Esophagus squamous epithelium (tissue), 5 donors: ENCODE measurements around the gene ZEB1. TPM values are rescaled to one million over a fixed set of nuclear protein-coding genes. Genes with fewer than 3 reads are reported as not detected.

Source experiments
- DNase-seq: peaks from one replicate; lab custom pipeline; 2025; lab: John Stamatoyannopoulos, UW
- H3K27ac ChIP-seq, 4 donors: fragments of 200-600 bp; sonication (generic); one replicate each; pipeline ENCODE4 v1.5.1; 2016 to 2019; ENCODE audit warnings: mild to moderate bottlenecking in 1 of 4
- H3K27me3 ChIP-seq, 4 donors: fragments of 200-600 bp; sonication (generic); 1 replicate in 3 of 4; 2 replicates in 1 of 4; pipeline versions ENCODE4 v1.5.1 to v1.6.0; 2017 to 2021; ENCODE audit warnings: antibody characterized with exemption in 1 of 4
- H3K36me3 ChIP-seq, 3 donors: fragments of 200-600 bp; sonication (generic); one replicate each; pipeline ENCODE4 v1.5.1; 2016 to 2019
- H3K4me1 ChIP-seq, 3 donors: fragments of 200-600 bp; sonication (generic); one replicate each; pipeline ENCODE4 v1.5.1; 2017 to 2019
- H3K4me3 ChIP-seq, 4 donors: fragments of 200-600 bp; sonication (generic); 1 replicate in 3 of 4; 2 replicates in 1 of 4; pipeline ENCODE4 v1.5.1; 2016 to 2019; ENCODE audit warnings: mild to moderate bottlenecking in 2 of 4, moderate library complexity in 1 of 4
- H3K9me3 ChIP-seq, 3 donors: fragments of 200-600 bp; sonication (generic); one replicate each; pipeline ENCODE4 v1.5.1; 2016 to 2019
- POLR2A ChIP-seq, 4 donors: fragments of 450-650 bp; IDR thresholded peaks; one replicate each; pipeline ENCODE4 v1.6.1; 2017; ENCODE audit warnings: antibody characterized with exemption in 4 of 4, mild to moderate bottlenecking in 4 of 4, moderate library complexity in 3 of 4
- WGBS, 2 donors: methylation state at CpG; one replicate each; pipeline ENCODE4 v1.1.5; 2018; 5-methylcytosine and 5-hydroxymethylcytosine counted together
- intact Hi-C: fragments of 100-400 bp; cut with DNase I; formaldehyde crosslinking; loops from one replicate; pipeline ENCODE4 v1.15.0; 2022
- total RNA-seq, 4 donors: library from RNA; depleted of rRNA; stranded (reverse); fragments of >200 nt; gene quantifications; one replicate each; pipeline ENCODE4 v1.1.0, GENCODE V29; 2016
- TF ChIP-seq, protein P1 (sequence below), 6 experiments: fragments of 450-650 bp in 4 of 6; fragments of 200-600 bp in 2 of 6; sonication (generic) in 2 of 6; IDR thresholded peaks; one replicate each; pipeline ENCODE4 v1.5.1; 2016 to 2019; ENCODE audit warnings: antibody characterized with exemption in 6 of 6, mild to moderate bottlenecking in 4 of 6, moderate library complexity in 4 of 6
- donor health status: DM: yes; HTN: yes; CAD: no.

The ZEB1 gene
- total RNA-seq, 4 donors from 2014 or later: 2.3 to 37.6 (median 11.6) TPM

DNA sequence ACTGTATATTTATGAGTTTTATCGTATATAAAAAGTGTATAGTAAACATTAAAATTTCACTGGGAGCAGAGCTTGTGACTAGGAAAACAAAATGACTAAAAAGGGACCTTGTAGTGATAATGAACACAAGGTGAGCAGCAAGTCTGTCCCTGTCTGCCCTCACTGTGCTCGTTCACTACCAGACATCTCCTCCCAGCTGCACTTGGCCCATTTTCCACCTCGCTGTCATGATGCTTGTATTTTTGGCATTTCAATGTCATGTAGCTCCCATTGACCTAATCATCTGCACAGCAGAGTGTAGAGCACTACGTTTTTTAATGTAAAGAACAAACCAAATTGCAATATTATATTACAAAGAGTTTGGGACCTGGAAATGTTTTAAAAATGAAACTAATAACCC lies 207.2 kb downstream of the ZEB1 start:
- no peak overlapping the region for H3K27ac ChIP-seq
- TF ChIP-seq POLR2A (IDR thresholded peaks at IDR 0.05): no peak
- TF ChIP-seq, protein P1, sequence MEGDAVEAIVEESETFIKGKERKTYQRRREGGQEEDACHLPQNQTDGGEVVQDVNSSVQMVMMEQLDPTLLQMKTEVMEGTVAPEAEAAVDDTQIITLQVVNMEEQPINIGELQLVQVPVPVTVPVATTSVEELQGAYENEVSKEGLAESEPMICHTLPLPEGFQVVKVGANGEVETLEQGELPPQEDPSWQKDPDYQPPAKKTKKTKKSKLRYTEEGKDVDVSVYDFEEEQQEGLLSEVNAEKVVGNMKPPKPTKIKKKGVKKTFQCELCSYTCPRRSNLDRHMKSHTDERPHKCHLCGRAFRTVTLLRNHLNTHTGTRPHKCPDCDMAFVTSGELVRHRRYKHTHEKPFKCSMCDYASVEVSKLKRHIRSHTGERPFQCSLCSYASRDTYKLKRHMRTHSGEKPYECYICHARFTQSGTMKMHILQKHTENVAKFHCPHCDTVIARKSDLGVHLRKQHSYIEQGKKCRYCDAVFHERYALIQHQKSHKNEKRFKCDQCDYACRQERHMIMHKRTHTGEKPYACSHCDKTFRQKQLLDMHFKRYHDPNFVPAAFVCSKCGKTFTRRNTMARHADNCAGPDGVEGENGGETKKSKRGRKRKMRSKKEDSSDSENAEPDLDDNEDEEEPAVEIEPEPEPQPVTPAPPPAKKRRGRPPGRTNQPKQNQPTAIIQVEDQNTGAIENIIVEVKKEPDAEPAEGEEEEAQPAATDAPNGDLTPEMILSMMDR (IDR thresholded peaks at IDR 0.05): no peak
- 67 to 79% methylated on average over 4 of the region's 4 CpGs for whole genome bisulfite sequencing, 2 donors
- no peak overlapping the region for H3K4me3 ChIP-seq
- H3K27me3 ChIP-seq: no peaks in the 10 kb centered on the region
- peaks cover 0 to 12% (median 0%) of the 10 kb centered on the region in 3 donors for H3K4me1 ChIP-seq
- no peaks in the 10 kb centered on the region for H3K9me3 ChIP-seq
- peaks cover 0 to 22% (median 0%) of the 10 kb centered on the region in 3 donors for H3K36me3 ChIP-seq
- DNase-seq: no peak
- intact Hi-C loops: no loop called here

DNA sequence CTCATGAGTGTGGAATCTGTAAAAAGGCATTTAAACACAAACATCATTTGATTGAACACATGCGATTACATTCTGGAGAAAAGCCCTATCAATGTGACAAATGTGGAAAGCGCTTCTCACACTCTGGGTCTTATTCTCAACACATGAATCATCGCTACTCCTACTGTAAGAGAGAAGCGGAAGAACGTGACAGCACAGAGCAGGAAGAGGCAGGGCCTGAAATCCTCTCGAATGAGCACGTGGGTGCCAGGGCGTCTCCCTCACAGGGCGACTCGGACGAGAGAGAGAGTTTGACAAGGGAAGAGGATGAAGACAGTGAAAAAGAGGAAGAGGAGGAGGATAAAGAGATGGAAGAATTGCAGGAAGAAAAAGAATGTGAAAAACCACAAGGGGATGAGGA lies 207.7 kb downstream of the ZEB1 start:
- no peak for DNase-seq
- H3K4me1 ChIP-seq: peaks cover 0 to 12% (median 0%) of the 10 kb centered on the region in 3 donors
- intact Hi-C loops: no loop called here
- H3K27ac ChIP-seq: no peak overlapping the region
- no peaks in the 10 kb centered on the region for H3K9me3 ChIP-seq
- TF ChIP-seq POLR2A (IDR thresholded peaks at IDR 0.05): no peak
- TF ChIP-seq, protein P1 (IDR thresholded peaks at IDR 0.05): no peak
- peaks cover 0 to 17% (median 0%) of the 10 kb centered on the region in 3 donors for H3K36me3 ChIP-seq
- WGBS, 2 donors: 77 to 87% methylated on average over 11 of the region's 11 CpGs
- H3K27me3 ChIP-seq: no peaks in the 10 kb centered on the region
- H3K4me3 ChIP-seq: no peak overlapping the region

DNA sequence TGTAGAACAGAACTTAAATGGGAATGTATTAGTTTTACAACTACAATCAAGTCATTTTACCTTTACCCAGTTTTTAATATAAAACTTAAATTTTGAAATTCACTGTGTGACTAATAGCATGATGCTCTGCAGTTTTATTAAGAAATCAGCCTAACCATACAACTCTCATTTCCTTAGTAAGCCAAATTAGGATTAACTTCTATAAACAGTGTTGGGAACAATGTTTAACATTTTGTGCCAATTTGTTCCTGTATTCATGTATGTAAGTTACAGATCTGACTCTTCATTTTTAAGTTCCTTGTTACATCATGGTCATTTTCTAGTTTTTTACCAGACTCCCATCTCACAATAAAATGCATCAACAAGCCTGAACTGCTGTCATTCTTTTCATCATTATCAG lies 209.8 kb downstream of the ZEB1 start:
- Histone ChIP-seq H3K4me1 (peaks cover 0 to 12% (median 0%) of the 10 kb centered on the region in 3 donors), H3K27ac (peak overlapping the region in 2 of 4 donors; percentile 9 to 29), H3K4me3 (no peak overlapping the region), H3K27me3 (no peaks in the 10 kb centered on the region), H3K36me3 (peaks cover 0 to 17% (median 0%) of the 10 kb centered on the region in 3 donors), H3K9me3 (no peaks in the 10 kb centered on the region)
- DNase-seq: no peak
- intact Hi-C loops: no loop called here
- no peak for TF ChIP-seq POLR2A (IDR thresholded peaks at IDR 0.05)
- TF ChIP-seq, protein P1 (IDR thresholded peaks at IDR 0.05): no peak

DNA sequence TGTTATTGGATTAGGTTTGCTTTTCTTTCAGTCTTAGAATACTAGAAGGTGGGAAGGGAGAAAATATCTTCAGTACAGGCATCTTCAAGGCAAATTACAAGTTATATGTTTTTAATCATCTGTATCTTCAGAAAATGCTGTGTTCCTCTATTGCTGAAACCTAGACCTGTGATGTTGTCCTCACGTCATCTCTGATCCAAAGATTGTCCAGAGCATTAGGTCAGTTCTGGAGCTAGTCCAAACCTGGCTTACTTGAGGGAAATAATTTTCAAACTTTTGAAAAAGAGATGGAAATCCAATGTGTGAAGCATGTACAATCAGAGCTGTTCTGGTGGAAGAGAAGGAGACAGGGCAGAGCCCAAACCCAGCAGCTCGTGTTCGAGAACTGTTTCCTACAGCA lies 217.3 kb downstream of the ZEB1 start:
- intact Hi-C loops: no loop called here
- DNase-seq: no peak
- H3K4me3 ChIP-seq: no peak overlapping the region
- TF ChIP-seq POLR2A (IDR thresholded peaks at IDR 0.05): no peak
- TF ChIP-seq, protein P1 (IDR thresholded peaks at IDR 0.05): no peak
- 38 to 54% methylated on average over 3 of the region's 3 CpGs for whole genome bisulfite sequencing, 2 donors
- H3K27ac ChIP-seq: no peak overlapping the region
- no peaks in the 10 kb centered on the region for H3K36me3 ChIP-seq
- no peaks in the 10 kb centered on the region for H3K27me3 ChIP-seq
- H3K4me1 ChIP-seq: no peaks in the 10 kb centered on the region
- no peaks in the 10 kb centered on the region for H3K9me3 ChIP-seq

DNA sequence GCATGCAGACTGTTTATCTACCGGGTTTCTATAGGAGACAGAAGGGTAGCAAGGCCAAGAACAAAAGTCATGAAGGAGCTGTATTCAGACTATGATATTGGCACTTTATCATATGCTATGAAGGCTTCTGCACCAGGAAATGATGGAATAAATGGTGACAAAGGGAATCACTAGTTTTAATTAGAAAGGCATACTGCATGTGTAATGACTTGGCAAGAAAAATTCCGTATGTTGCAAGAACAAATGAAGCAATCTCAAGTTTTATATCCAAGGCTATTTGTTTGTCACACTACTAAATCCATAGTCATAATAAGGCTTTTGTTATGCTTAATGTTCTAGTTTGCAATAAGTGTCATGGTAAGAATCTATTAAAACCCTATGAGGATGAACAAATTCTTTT lies 230.9 kb downstream of the ZEB1 start:
- no peaks in the 10 kb centered on the region for H3K9me3 ChIP-seq
- no peak overlapping the region for H3K27ac ChIP-seq
- no peaks in the 10 kb centered on the region for H3K4me1 ChIP-seq
- intact Hi-C loops: no loop called here
- 61 to 75% methylated on average over 2 of the region's 2 CpGs for WGBS, 2 donors
- no peaks in the 10 kb centered on the region for H3K27me3 ChIP-seq
- DNase-seq: no peak
- no peak for TF ChIP-seq POLR2A (IDR thresholded peaks at IDR 0.05)
- TF ChIP-seq, protein P1 (IDR thresholded peaks at IDR 0.05): no peak
- no peaks in the 10 kb centered on the region for H3K36me3 ChIP-seq
- H3K4me3 ChIP-seq: no peak overlapping the region
